Forelimb muscle (tissue), 1 donor: ENCODE results near the gene PHPT1. TPM values are rescaled to one million over a fixed set of nuclear protein-coding genes. Genes with fewer than 3 reads are reported as not detected.
"Not testable (repeated sequence)": the region's sequence is repeated elsewhere in the genome, so short reads cannot be mapped to it uniquely, and the experiment has no call there.

Source experiments
- DNase-seq: peaks from one replicate; pipeline ENCODE4 v3.0.0-alpha.2; 2013; ENCODE audit warnings: low read depth
- polyA plus RNA-seq: library from polyadenylated mRNA; unstranded; fragments of 120-200 nt; gene quantifications from one replicate; pipeline ENCODE4 v1.2.1, GENCODE V29; 2013; ENCODE audit not compliant: insufficient read length

PHPT1 gene
- polyA plus RNA-seq, 1 donor: 99.6 TPM

DNA sequence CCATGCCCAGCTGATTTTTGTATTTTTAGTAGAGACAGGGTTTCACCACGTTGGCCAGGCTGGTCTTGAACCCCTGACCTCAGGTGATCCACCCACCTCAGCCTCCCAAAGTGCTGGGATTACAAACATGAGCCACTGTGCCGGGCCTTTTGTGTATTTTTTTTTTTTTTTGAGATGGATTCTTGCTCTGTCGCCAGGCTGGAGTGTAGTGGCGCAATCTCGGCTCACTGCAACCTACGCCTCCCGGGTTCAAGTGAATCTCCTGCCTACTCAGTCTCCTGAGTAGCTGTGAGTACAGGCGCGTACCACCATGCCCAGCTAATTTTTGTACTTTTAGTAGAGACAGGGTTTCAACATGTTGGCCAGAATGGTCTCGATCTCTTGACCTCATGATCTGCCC is 34.5 kb downstream of the PHPT1 start:
- not testable (repeated sequence) for DNase-seq

GRCh38 chr9:136885950-136886578 is 36.9 kb downstream of the PHPT1 start, which contains the start of gene TRAF2:
TRAF2 (plus strand) TSS chr9:136886516; CDS start chr9:136898741, 12,225 bp downstream.
- peak; percentile 93 for DNase-seq

DNA sequence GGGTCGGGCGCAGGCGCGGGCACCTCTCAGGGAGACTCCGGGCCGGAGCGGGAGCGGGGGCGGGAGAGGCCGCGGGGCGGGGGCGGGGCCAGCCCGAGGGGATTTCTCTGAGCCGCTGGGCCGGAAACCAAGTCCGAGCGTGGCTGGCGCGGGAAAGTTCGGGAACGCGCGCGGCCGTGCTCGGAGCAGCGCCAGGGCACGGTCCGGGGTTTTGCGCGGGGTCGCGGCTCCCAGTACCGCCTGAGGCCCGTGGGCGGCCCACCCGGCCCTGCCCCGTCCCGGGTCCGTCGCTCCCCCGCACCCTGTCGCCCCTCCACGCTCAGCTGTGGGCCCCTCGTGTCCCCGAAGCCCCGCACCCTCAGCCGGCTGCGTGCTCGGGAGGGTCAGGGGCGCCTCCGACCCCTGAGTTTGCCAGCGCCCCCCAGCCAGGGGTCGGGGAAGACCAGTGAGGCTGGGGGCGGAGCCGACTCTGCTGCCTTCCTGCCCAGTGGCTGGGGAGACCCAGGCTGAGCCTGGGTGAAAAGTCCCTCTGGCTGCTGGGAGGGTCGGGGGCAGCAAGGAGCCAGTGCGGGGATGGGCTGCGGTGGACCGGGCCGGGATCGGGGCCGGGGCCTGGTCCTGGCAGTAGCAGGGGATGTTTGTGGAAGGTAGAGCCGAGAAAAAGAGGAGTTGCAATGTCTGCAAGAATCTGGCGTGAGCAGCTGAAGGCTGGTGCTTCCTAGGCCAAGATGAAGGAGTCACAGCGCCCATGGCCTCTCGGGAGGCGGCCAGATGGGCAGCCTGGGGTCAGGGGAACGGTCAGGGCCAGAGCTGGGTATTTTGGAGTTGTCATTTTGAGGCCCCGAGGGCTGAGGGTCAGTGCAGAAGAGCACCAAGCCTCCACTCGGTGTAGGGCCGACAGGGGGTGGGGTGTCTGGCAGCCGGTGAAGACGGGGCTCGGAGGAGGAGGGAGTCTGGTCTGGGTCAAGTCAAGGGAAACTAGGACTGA is 37.7 kb downstream of the PHPT1 start:
- DNase-seq: no peak

DNA sequence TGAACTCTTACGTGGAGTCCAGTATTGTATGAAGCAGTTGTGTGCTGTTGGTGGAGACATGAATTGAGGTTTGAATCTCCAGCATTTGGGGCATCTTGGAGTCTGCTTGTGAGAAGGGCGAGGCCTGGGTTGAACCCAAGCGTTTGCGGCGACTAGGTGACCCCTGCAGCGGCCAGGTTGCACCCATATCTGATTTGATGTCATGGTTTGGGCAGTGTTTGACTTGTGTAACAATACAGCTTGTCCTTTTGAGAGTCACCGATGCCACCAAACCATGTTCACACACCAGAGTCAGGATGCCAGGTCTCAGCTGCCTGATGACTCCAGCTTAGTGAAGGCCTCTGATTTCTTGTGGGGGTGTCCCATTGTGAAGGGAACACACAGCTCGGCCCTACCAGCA is 39.2 kb downstream of the PHPT1 start:
- DNase-seq: no peak

DNA sequence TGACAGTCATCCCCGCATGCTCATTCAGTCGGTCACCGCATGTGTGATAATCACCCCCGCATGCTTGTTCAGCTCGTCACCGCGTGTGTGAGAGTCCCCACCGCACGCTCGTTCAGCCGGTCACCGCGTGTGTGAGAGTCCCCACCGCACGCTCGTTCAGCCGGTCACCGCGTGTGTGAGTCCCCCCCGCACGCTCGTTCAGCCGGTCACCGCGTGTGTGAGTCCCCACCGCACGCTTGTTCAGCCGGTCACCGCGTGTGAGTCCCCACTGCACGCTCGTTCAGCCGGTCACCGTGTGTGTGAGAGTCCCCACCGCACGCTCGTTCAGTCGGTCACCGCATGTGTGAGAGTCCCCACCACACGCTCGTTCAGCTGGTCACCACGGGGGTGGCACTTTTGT is 40.6 kb downstream of the PHPT1 start:
- DNase-seq: no peak

DNA sequence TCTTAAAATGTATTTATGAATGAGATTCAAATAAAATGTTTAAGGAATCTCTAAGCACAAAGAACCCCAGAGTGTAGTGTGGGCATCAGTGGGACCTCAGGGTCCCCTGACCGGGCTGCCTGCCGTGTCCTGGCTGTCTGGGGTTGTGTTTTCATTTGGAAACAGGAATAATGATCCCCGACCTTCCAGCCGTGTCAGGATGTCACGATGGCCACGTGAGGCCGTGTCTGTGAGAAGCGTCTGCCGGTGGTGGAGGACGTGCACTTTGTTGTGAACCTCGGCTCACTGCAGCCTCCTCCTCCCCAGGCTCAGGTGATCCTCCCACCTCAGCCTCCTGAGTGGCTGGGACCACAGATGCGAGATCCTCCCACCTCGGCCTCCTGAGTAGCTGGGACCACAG is 41.5 kb downstream of the PHPT1 start:
- no peak for DNase-seq

- DNase-seq: no peak
Measured at GRCh38 chr9:136896027-136896426, 46.8 kb downstream of the PHPT1 start.

GRCh38 chr9:136898483-136899100 is 49.4 kb downstream of the PHPT1 start:
- no peak for DNase-seq

DNA sequence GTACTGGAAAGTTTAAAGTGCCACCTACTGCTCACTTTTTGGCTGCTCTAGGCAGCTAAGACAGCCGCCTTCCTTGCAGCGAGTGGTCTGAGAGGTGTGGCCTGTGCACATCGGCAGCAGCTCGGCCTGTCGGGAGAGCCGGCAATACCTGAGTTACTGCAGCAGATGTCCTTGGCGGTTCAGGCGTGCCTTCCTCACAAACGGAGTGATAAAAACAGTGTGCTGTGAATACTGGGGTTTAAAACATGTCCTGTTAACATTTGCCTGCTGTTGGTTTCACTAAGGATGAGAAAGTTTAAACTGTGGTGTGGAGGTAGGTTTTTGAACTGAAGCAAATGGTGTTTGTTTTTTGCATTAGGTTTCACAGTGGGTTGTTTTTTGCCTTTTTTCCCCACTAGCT is 50.0 kb downstream of the PHPT1 start:
- DNase-seq: no peak

DNA sequence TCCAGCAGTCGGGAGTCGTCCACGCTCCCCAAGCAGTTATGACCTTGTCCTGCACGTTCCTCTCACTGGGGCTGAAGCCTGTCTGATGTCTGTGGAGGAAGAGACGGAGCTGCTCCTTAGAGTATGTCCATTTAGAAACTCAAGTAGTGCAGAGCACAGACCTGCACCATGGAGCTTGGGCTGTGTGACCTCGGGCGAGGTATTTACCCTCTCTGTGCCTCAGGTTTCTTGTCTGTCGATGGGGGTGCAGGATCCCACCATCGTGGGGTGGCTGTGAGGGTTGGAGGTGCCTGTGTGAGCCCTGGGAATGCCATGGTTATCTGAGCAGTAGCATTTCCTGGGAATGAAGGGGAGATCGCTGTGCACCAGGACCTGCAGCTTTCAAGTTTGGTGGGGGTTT is 51.3 kb downstream of the PHPT1 start:
- DNase-seq: no peak

Other genes starting within 250 kb of the PHPT1 start
- gene EGFL7, start 186.5 kb upstream of the PHPT1 start, polyA plus RNA-seq: 59.9 TPM
- 11.6 TPM for gene AGPAT2, start 162.0 kb upstream of the PHPT1 start, polyA plus RNA-seq
- 18.2 TPM for gene DIPK1B, start 136.8 kb upstream of the PHPT1 start, polyA plus RNA-seq
- gene LCN10, start 106.5 kb upstream of the PHPT1 start, polyA plus RNA-seq: 20.2 TPM
- 0.18 TPM for gene LCN6, start 100.9 kb upstream of the PHPT1 start, polyA plus RNA-seq
- 3.9 TPM for gene LCN8, start 91.2 kb upstream of the PHPT1 start, polyA plus RNA-seq
- gene LCN15, start 84.9 kb upstream of the PHPT1 start, polyA plus RNA-seq: 0.49 TPM
- 34.8 TPM for gene TMEM141, start 58.1 kb upstream of the PHPT1 start, polyA plus RNA-seq
- gene CCDC183, start 53.1 kb upstream of the PHPT1 start, polyA plus RNA-seq: 1.9 TPM
- 59.8 TPM for gene RABL6, start 41.5 kb upstream of the PHPT1 start, polyA plus RNA-seq
- gene AJM1, start 6.9 kb upstream of the PHPT1 start, polyA plus RNA-seq: 2.4 TPM
- 4.8 TPM for gene MAMDC4, start 2.9 kb downstream of the PHPT1 start, polyA plus RNA-seq
- 312 TPM for gene EDF1, start 16.9 kb downstream of the PHPT1 start, polyA plus RNA-seq
- gene TRAF2, start 37.1 kb downstream of the PHPT1 start, polyA plus RNA-seq: 11.0 TPM
- 41.2 TPM for gene FBXW5, start 95.3 kb downstream of the PHPT1 start, polyA plus RNA-seq
- 0.32 TPM for gene C8G, start 95.8 kb downstream of the PHPT1 start, polyA plus RNA-seq
- gene LCN12, start 102.9 kb downstream of the PHPT1 start, polyA plus RNA-seq: 0.71 TPM
- gene PTGDS, start 128.1 kb downstream of the PHPT1 start, polyA plus RNA-seq: 21.9 TPM
- 0.61 TPM for gene LCNL1, start 133.6 kb downstream of the PHPT1 start, polyA plus RNA-seq
- gene PAXX, start 143.0 kb downstream of the PHPT1 start, polyA plus RNA-seq: 22.8 TPM
- 0.42 TPM for gene CLIC3, start 147.2 kb downstream of the PHPT1 start, polyA plus RNA-seq
- gene ABCA2, start 178.8 kb downstream of the PHPT1 start, polyA plus RNA-seq: 16.5 TPM
- 0.08 TPM for gene FUT7, start 182.7 kb downstream of the PHPT1 start, polyA plus RNA-seq
- 40.9 TPM for gene NPDC1, start 196.8 kb downstream of the PHPT1 start, polyA plus RNA-seq
- gene ENTPD2, start 204.7 kb downstream of the PHPT1 start, polyA plus RNA-seq: 16.2 TPM
- 3.6 TPM for gene SAPCD2, start 221.1 kb downstream of the PHPT1 start, polyA plus RNA-seq
- 1.9 TPM for gene UAP1L1, start 228.1 kb downstream of the PHPT1 start, polyA plus RNA-seq
- 38.6 TPM for gene MAN1B1, start 237.6 kb downstream of the PHPT1 start, polyA plus RNA-seq